Gastrocnemius medialis (tissue), 4 donors: Measurements from ENCODE around the gene RXRA. TPM values are rescaled to one million over a fixed set of nuclear protein-coding genes. Genes with fewer than 3 reads are reported as not detected.

Source experiments
- ATAC-seq, 2 donors: fragments of 150-250 bp; one replicate each; pipeline ENCODE4 v1.9.1; 2016
- DNase-seq, 2 donors: peaks; one replicate each; pipeline ENCODE4 v3.0.0-alpha.2; 2019
- H3K27ac ChIP-seq, 4 donors: fragments of 200-600 bp; sonication (generic); 1 replicate in 1 of 4; 2 replicates in 3 of 4; pipeline ENCODE4 v1.5.1; 2016 to 2018; ENCODE audit warnings: mild to moderate bottlenecking in 2 of 4, moderate library complexity in 1 of 4
- H3K27me3 ChIP-seq, 3 donors: fragments of 200-600 bp; sonication (generic) in 2 of 3; 1 replicate in 1 of 3; 2 replicates in 2 of 3; pipeline versions ENCODE4 v1.5.1 to v1.6.0; 2016 to 2019; ENCODE audit warnings: mild to moderate bottlenecking in 1 of 3, moderate library complexity in 1 of 3
- H3K36me3 ChIP-seq, 2 donors: fragments of 200-600 bp; sonication (generic) in 1 of 2; one replicate each; pipeline ENCODE4 v1.5.1; 2017 to 2018
- H3K4me1 ChIP-seq, 2 donors: fragments of 200-600 bp; sonication (generic) in 1 of 2; one replicate each; pipeline ENCODE4 v1.5.1; 2016 to 2017; ENCODE audit warnings: mild to moderate bottlenecking in 2 of 2
- H3K4me3 ChIP-seq, 4 donors: fragments of 200-600 bp; sonication (generic) in 3 of 4; 1 replicate in 1 of 4; 2 replicates in 3 of 4; pipeline ENCODE4 v1.5.1; 2016 to 2019; ENCODE audit warnings: mild to moderate bottlenecking in 2 of 4
- H3K9me3 ChIP-seq, 3 donors: fragments of 200-600 bp; sonication (generic) in 2 of 3; 1 replicate in 1 of 3; 2 replicates in 2 of 3; pipeline ENCODE4 v1.5.1; 2016 to 2019
- POLR2A ChIP-seq, 2 donors: fragments of 450-650 bp; IDR thresholded peaks; one replicate each; pipeline ENCODE4 v1.6.1; 2017; ENCODE audit warnings: antibody characterized with exemption in 2 of 2, mild to moderate bottlenecking in 2 of 2, moderate library complexity in 2 of 2
- in situ Hi-C, 4 donors: fragments of 200-750 bp; cut with MboI; loops; one replicate each; pipeline versions ENCODE4 v1.15.0 to v1.8.0; 2017; ENCODE audit warnings: low sequenced_read_pairs in 4 of 4
- intact Hi-C: fragments of 100-400 bp; cut with DNase I; formaldehyde crosslinking; loops from one replicate; pipeline ENCODE4 v1.15.1; 2023; ENCODE audit warnings: low total_unique reads
- total RNA-seq, 4 donors: library from RNA; depleted of rRNA; stranded (reverse); fragments of >200 nt; gene quantifications; one replicate each; pipeline versions ENCODE4 v1.1.0 to v1.2.3, GENCODE V29; 2016
- TF ChIP-seq, protein P1 (sequence below), 5 experiments: fragments of 450-650 bp in 3 of 5; fragments of 200-600 bp in 2 of 5; sonication (generic) in 2 of 5; IDR thresholded peaks in 4 of 5; conservative IDR thresholded peaks in 1 of 5; 1 replicate in 4 of 5; 2 replicates in 1 of 5; pipeline ENCODE4 v1.5.1; 2016 to 2019; ENCODE audit warnings: antibody characterized with exemption in 5 of 5, mild to moderate bottlenecking in 3 of 5, moderate library complexity in 3 of 5

The RXRA gene
- total RNA-seq, 4 donors from 2014 or later = 70.8 to 224 (median 160) TPM

DNA sequence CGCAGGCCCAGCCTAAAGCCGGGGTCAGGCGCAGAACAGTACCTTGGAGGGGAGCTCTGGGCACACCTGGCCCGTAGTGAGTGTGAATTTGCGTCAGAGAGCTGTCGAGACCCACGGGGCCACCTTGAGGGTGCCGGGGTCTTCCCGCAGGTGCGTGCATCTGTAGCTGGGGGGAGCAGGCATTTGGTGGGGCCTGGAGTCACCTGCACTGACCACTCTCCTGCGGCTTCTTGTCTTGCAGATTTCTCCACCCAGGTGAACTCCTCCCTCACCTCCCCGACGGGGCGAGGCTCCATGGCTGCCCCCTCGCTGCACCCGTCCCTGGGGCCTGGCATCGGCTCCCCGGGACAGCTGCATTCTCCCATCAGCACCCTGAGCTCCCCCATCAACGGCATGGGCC, 75.1 kb downstream of the RXRA start:
- intact Hi-C loops = no loop called here
- Histone ChIP-seq H3K27me3 (no peaks in the 10 kb centered on the region), H3K4me1 (peaks cover 70 to 76% of the 10 kb centered on the region in 2 donors), H3K4me3 (no peak overlapping the region), H3K36me3 (no peaks in the 10 kb centered on the region), H3K27ac (peak overlapping the region; percentile 90 to 98 (median 98)), H3K9me3 (no peaks in the 10 kb centered on the region)
- no peak for TF ChIP-seq POLR2A (IDR thresholded peaks at IDR 0.05)
- TF ChIP-seq, protein P1, sequence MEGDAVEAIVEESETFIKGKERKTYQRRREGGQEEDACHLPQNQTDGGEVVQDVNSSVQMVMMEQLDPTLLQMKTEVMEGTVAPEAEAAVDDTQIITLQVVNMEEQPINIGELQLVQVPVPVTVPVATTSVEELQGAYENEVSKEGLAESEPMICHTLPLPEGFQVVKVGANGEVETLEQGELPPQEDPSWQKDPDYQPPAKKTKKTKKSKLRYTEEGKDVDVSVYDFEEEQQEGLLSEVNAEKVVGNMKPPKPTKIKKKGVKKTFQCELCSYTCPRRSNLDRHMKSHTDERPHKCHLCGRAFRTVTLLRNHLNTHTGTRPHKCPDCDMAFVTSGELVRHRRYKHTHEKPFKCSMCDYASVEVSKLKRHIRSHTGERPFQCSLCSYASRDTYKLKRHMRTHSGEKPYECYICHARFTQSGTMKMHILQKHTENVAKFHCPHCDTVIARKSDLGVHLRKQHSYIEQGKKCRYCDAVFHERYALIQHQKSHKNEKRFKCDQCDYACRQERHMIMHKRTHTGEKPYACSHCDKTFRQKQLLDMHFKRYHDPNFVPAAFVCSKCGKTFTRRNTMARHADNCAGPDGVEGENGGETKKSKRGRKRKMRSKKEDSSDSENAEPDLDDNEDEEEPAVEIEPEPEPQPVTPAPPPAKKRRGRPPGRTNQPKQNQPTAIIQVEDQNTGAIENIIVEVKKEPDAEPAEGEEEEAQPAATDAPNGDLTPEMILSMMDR (IDR thresholded peaks at IDR 0.05 in 4 of 5, conservative IDR thresholded peaks at IDR 0.05 in 1 of 5) = no peak
- ATAC-seq = no peak
- in situ Hi-C loops = no loop called here
- no peak for DNase-seq

DNA sequence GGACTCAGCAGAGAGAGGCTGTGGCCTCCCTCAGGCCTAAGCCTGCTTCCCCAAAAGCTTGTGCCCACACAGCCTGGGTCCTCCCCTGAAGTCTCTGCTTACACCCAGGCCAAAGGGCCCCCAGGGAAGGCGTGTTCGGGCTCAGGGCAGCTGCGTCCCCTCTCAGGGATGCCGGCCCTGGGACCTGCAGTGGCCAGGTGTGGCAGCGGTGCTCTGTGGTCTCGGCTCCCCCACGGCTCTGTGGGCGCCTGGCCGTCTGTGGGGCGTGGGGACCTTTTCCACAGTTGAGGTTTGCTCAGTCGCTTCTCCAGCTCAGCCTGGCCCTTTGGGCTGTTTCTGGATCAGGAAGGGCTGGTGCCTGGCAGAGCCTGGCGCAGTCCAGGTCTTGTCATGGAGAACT, 75.9 kb downstream of the RXRA start:
- Histone ChIP-seq H3K27me3 (no peaks in the 10 kb centered on the region), H3K4me1 (peaks cover 70 to 77% of the 10 kb centered on the region in 2 donors), H3K9me3 (no peaks in the 10 kb centered on the region), H3K36me3 (no peaks in the 10 kb centered on the region), H3K27ac (peak overlapping the region; percentile 90 to 98 (median 98)), H3K4me3 (no peak overlapping the region)
- in situ Hi-C loops (no loop called here), intact Hi-C loops (no loop called here)
- ATAC-seq = no peak
- TF ChIP-seq POLR2A (IDR thresholded peaks at IDR 0.05) = no peak
- TF ChIP-seq, protein P1 (IDR thresholded peaks at IDR 0.05 in 4 of 5, conservative IDR thresholded peaks at IDR 0.05 in 1 of 5) = no peak
- no peak for DNase-seq

DNA sequence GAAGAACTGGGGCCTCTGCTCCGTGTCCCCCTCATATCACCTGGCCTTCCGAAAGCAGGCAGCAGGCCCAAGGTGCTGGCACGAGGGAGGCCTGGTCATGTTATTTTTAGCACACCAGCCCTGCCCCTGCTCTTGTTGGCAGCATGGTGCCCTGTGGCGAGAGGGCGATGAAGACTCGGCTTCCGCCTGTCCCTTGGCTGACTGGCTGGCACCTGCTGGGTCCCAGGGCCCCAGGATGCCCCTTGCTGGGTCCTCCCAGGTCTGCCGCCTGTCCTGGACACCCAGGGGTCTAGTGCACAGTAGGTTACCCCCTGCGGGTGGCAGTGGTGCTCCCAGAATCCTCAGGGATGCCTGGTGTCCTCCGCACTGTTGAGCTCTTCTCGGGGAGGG, 77.0 kb downstream of the RXRA start:
- in situ Hi-C loops = no loop called here
- ATAC-seq (peak; percentile 63 to 69), DNase-seq (peak; percentile 86 to 96)
- H3K27me3 ChIP-seq = no peaks in the 10 kb centered on the region
- H3K4me3 ChIP-seq = peak overlapping the region; percentile 2 to 45 (median 3)
- intact Hi-C loops = no loop called here
- H3K36me3 ChIP-seq = no peaks in the 10 kb centered on the region
- H3K9me3 ChIP-seq = no peaks in the 10 kb centered on the region
- peaks cover 74 to 79% of the 10 kb centered on the region in 2 donors for H3K4me1 ChIP-seq
- H3K27ac ChIP-seq = peak overlapping the region; percentile 90 to 98 (median 98)
- TF ChIP-seq, protein P1 (IDR thresholded peaks at IDR 0.05 in 4 of 5, conservative IDR thresholded peaks at IDR 0.05 in 1 of 5) = no peak
- peak in 1 of 2 donors; percentile 59 for TF ChIP-seq POLR2A (IDR thresholded peaks at IDR 0.05)

DNA sequence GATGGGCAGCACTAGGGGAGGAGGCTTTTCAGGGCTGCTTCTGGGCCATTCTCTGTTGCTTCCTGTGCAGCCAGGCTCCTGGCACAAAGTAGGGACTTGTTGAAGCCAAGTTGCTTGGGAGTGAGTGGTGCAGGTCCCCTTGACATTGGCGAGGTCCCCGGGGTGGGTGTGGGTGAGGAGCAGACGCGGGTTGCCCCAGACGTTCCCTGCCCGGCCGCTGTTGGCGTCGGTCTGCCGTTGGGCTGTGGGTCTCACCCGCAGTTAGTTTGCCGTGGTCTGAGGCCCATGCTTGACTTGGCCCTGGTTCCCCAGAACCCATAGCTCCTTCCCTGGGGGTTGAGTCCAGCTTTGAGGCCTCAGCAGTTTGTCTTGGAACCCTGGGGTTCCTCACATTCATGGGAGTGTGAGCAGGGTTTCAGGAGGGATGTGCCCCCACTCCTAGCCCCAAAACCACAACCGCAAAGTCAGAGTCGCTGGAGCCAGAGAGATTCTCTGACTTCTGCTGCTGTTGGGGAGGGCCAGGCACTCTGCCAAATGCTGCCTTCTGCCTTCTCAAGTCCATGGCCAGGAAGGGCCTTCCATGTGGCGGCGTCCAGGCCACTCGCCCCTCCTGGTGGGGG, 77.5 kb downstream of the RXRA start:
- peaks cover 74 to 80% of the 10 kb centered on the region in 2 donors for H3K4me1 ChIP-seq

More for the DNA sequence above, 77.5 kb downstream of the RXRA start:
- intact Hi-C loops (no loop called here), in situ Hi-C loops (no loop called here)
- Histone ChIP-seq H3K9me3 (no peaks in the 10 kb centered on the region), H3K36me3 (no peaks in the 10 kb centered on the region), H3K4me3 (peak overlapping the region; percentile 2 to 45 (median 3)), H3K27ac (peak overlapping the region; percentile 90 to 98 (median 98)), H3K27me3 (no peaks in the 10 kb centered on the region)
- TF ChIP-seq, protein P1 (IDR thresholded peaks at IDR 0.05 in 4 of 5, conservative IDR thresholded peaks at IDR 0.05 in 1 of 5) = no peak
- peak in 1 of 2 donors; percentile 5 for TF ChIP-seq POLR2A (IDR thresholded peaks at IDR 0.05)
- DNase-seq = peak; percentile 65 to 81
- ATAC-seq = peak; percentile 3 to 5
